Mucosa of descending colon (tissue), 3 donors: ENCODE data around the gene VPS37B. TPM values are rescaled to one million over a fixed set of nuclear protein-coding genes. Genes with fewer than 3 reads are reported as not detected.

ENCODE experiments used
- ATAC-seq: fragments of 200-7000 bp; cut with Tn5 transposase; one replicate; pipeline ENCODE4 v1.9.1; 2020; ENCODE audit warnings: mild to moderate bottlenecking, moderate library complexity
- DNase-seq, 3 donors: peaks; one replicate each; pipeline ENCODE4 v3.0.0-alpha.2; 2020
- H3K36me3 ChIP-seq: fragments of 200-600 bp; one replicate; pipeline ENCODE4 v1.8.0; 2021; ENCODE audit warnings: low read depth, mild to moderate bottlenecking
- H3K4me1 ChIP-seq: fragments of 200-600 bp; one replicate; pipeline ENCODE4 v1.8.0; 2021; ENCODE audit warnings: low read depth, mild to moderate bottlenecking
- H3K4me3 ChIP-seq: fragments of 200-600 bp; one replicate; pipeline ENCODE4 v1.8.0; 2021; ENCODE audit warnings: mild to moderate bottlenecking
- H3K9me3 ChIP-seq: fragments of 200-600 bp; one replicate; pipeline ENCODE4 v1.8.0; 2021; ENCODE audit warnings: mild to moderate bottlenecking
- CTCF ChIP-seq: fragments of 200-600 bp; IDR thresholded peaks from one replicate; pipeline ENCODE4 v1.8.0; 2022; ENCODE audit warnings: antibody characterized with exemption, mild to moderate bottlenecking
- intact Hi-C, 2 donors: fragments of 100-400 bp; cut with DNase I in 1 of 2; cut with micrococcal nuclease in 1 of 2; formaldehyde crosslinking; loops; one replicate each; pipeline versions ENCODE4 v1.11.0 to v1.11.1; 2022; cut with DNase I, micrococcal nuclease
- total RNA-seq, 3 donors: library from RNA; stranded (reverse); fragmentation: NEBNext Ultra II Directional in 2 of 3; extraction: Animal tissue kit (Norgen Biotek cat#: 25700) in 2 of 3; gene quantifications; one replicate each; pipeline versions ENCODE4 v1.2.1 to v1.2.4, GENCODE V29; 2021 to 2023
- donor health status: DM: no; HTN: no; CAD: no; lungs with moderate emphysema.
- donor health status: DM: no; HTN: no; CAD: no.
- donor health status: DM: no; HTN: yes; CAD: no.

Gene VPS37B
- total RNA-seq, 3 donors from 2014 or later = 50.7 to 108 (median 81.8) TPM

- DNase-seq (peak in 1 of 3 donors; percentile 49), ATAC-seq (peak; percentile 60)
- Histone ChIP-seq H3K36me3 (no peaks in the 10 kb centered on the region), H3K9me3 (no peaks in the 10 kb centered on the region), H3K4me3 (no peak overlapping the region), H3K4me1 (peaks cover 3% of the 10 kb centered on the region)
- no peak for TF ChIP-seq CTCF
- intact Hi-C loops = no loop called here
Observed at GRCh38 chr12:122825773-122826724, 69.9 kb downstream of the VPS37B start.

- DNase-seq (no peak), ATAC-seq (no peak)
- Histone ChIP-seq H3K9me3 (no peaks in the 10 kb centered on the region), H3K36me3 (no peaks in the 10 kb centered on the region), H3K4me3 (no peak overlapping the region), H3K4me1 (peaks cover 3% of the 10 kb centered on the region)
- TF ChIP-seq CTCF = no peak
- intact Hi-C loops = no loop called here
Observed at GRCh38 chr12:122823429-122823828, 72.5 kb downstream of the VPS37B start.

GRCh38 chr12:122820838-122821271, 75.1 kb downstream of the VPS37B start:
- no peak for TF ChIP-seq CTCF
- intact Hi-C loops = no loop called here

GRCh38 chr12:122820138-122820537, 75.8 kb downstream of the VPS37B start:
- DNase-seq (no peak), ATAC-seq (no peak)
- intact Hi-C loops = no loop called here
- H3K9me3 ChIP-seq = no peaks in the 10 kb centered on the region
- no peaks in the 10 kb centered on the region for H3K4me1 ChIP-seq
- no peaks in the 10 kb centered on the region for H3K36me3 ChIP-seq
- H3K4me3 ChIP-seq = no peak overlapping the region
- no peak for TF ChIP-seq CTCF

More at GRCh38 chr12:122820838-122821271, 75.1 kb downstream of the VPS37B start:
- Histone ChIP-seq H3K4me3 (no peak overlapping the region), H3K4me1 (no peaks in the 10 kb centered on the region), H3K36me3 (no peaks in the 10 kb centered on the region), H3K9me3 (no peaks in the 10 kb centered on the region)
- ATAC-seq = peak; percentile 37
- DNase-seq = no peak

GRCh38 chr12:122819209-122819785, 76.6 kb downstream of the VPS37B start:
- TF ChIP-seq CTCF = no peak
- no peak overlapping the region for H3K4me3 ChIP-seq
- intact Hi-C loops = no loop called here
- peak; percentile 32 for ATAC-seq
- no peaks in the 10 kb centered on the region for H3K9me3 ChIP-seq
- no peak for DNase-seq
- H3K4me1 ChIP-seq = no peaks in the 10 kb centered on the region
- H3K36me3 ChIP-seq = no peaks in the 10 kb centered on the region

Other genes with a start within 250 kb of the VPS37B start
- gene HCAR2, start 192.8 kb downstream of the VPS37B start, total RNA-seq = 1 to 10 TPM in 1 of 3 donors, under 1 TPM in 1, not detected in 1; 0.22 to 1.5 TPM
- gene HCAR3, start 179.3 kb downstream of the VPS37B start, total RNA-seq = 1 to 10 TPM in 1 of 3 donors, not detected in 2; 1.6 TPM
- under 1 TPM; 0.06 to 0.09 (median 0.07) TPM for gene HCAR1, start 165.3 kb downstream of the VPS37B start, total RNA-seq
- 10 to 100 TPM; 30.9 to 40.3 (median 33.2) TPM for gene DENR, start 143.3 kb downstream of the VPS37B start, total RNA-seq
- 1 to 10 TPM in 1 of 3 donors, under 1 TPM in 2; 0.39 to 1.2 (median 0.58) TPM for gene CCDC62, start 121.6 kb downstream of the VPS37B start, total RNA-seq
- gene HIP1R, start 60.7 kb downstream of the VPS37B start, total RNA-seq = 10 to 100 TPM; 37.8 to 76.5 (median 73.1) TPM
- 1 to 10 TPM; 6.3 to 8.2 (median 6.4) TPM for gene ABCB9, start 70.3 kb upstream of the VPS37B start, total RNA-seq
- 10 to 100 TPM; 17.0 to 25.0 (median 23.7) TPM for gene OGFOD2, start 79.1 kb upstream of the VPS37B start, total RNA-seq
- 100 to 1,000 TPM; 127 to 171 (median 128) TPM for gene ARL6IP4, start 84.6 kb upstream of the VPS37B start, total RNA-seq